Lower leg skin (tissue), 4 donors: ENCODE results near the gene HSPE1. TPM values are rescaled to one million over a fixed set of nuclear protein-coding genes. Genes with fewer than 3 reads are reported as not detected.

ENCODE experiments used
- DNase-seq, 2 donors: peaks; one replicate each; pipeline ENCODE4 v3.0.0-alpha.2; 2019; ENCODE audit warnings: low spot score in 2 of 2
- H3K4me3 ChIP-seq: fragments of 200-600 bp; sonication (generic); 2 replicates; pipeline ENCODE4 v1.5.1; 2017; ENCODE audit warnings: mild to moderate bottlenecking, low read depth; ENCODE audit not compliant: poor library complexity, severe bottlenecking
- CTCF ChIP-seq, 3 donors: fragments of 450-650 bp; IDR thresholded peaks; one replicate each; pipeline ENCODE4 v1.5.1; 2016; ENCODE audit warnings: antibody characterized with exemption in 3 of 3, mild to moderate bottlenecking in 3 of 3, moderate library complexity in 2 of 3
- POLR2A ChIP-seq, 2 donors: fragments of 450-650 bp; IDR thresholded peaks; one replicate each; pipeline ENCODE4 v1.6.1; 2016 to 2017; ENCODE audit warnings: antibody characterized with exemption in 2 of 2, mild to moderate bottlenecking in 1 of 2, moderate library complexity in 1 of 2
- WGBS, 2 donors: methylation state at CpG; one replicate each; pipeline ENCODE4 v1.1.5; 2018; 5-methylcytosine and 5-hydroxymethylcytosine counted together
- intact Hi-C: fragments of 100-400 bp; cut with DNase I; formaldehyde crosslinking; loops from one replicate; pipeline ENCODE4 v1.15.0; 2023; ENCODE audit warnings: low total_unique reads
- total RNA-seq, 4 donors: library from RNA; depleted of rRNA; stranded (reverse); fragments of >200 nt; gene quantifications; one replicate each; pipeline ENCODE4 v1.1.0, GENCODE V29; 2016

Gene HSPE1
- total RNA-seq, 4 donors from 2014 or later: 39.3 to 70.3 (median 50.7) TPM

GRCh38 chr2:197500503-197501131 is 438 bp downstream of the HSPE1 start:
- 0% methylated on average over 28 to 29 of the region's 30 CpGs for WGBS, 2 donors
- DNase-seq: no peak
- intact Hi-C loops: no loop called here
- peak overlapping the region; percentile 81 for H3K4me3 ChIP-seq
- TF ChIP-seq CTCF (IDR thresholded peaks at IDR 0.05) (no peak), POLR2A (IDR thresholded peaks at IDR 0.05) (no peak)

GRCh38 chr2:197502201-197502600 is 2.0 kb downstream of the HSPE1 start:
- H3K4me3 ChIP-seq: no peak overlapping the region
- TF ChIP-seq POLR2A (IDR thresholded peaks at IDR 0.05): no peak
- no peak for TF ChIP-seq CTCF (IDR thresholded peaks at IDR 0.05)
- 41 to 49% methylated on average over 4 of the region's 4 CpGs for WGBS, 2 donors
- DNase-seq: no peak
- intact Hi-C loops: no loop called here

GRCh38 chr2:197502685-197503084 is 2.5 kb downstream of the HSPE1 start:
- no peak overlapping the region for H3K4me3 ChIP-seq
- intact Hi-C loops: no loop called here
- no peak for DNase-seq
- no peak for TF ChIP-seq POLR2A (IDR thresholded peaks at IDR 0.05)
- no peak for TF ChIP-seq CTCF (IDR thresholded peaks at IDR 0.05)
- 73 to 76% methylated on average over 4 of the region's 4 CpGs for WGBS, 2 donors

- intact Hi-C loops: no loop called here
- no peak for DNase-seq
- TF ChIP-seq POLR2A (IDR thresholded peaks at IDR 0.05) (no peak), CTCF (IDR thresholded peaks at IDR 0.05) (no peak)
- H3K4me3 ChIP-seq: no peak overlapping the region
- 96 to 100% methylated on average over 2 of the region's 2 CpGs for WGBS, 2 donors
Measured at GRCh38 chr2:197504000-197504399, 3.8 kb downstream of the HSPE1 start.

GRCh38 chr2:197504512-197504911 is 4.3 kb downstream of the HSPE1 start:
- no peak for DNase-seq
- H3K4me3 ChIP-seq: no peak overlapping the region
- intact Hi-C loops: no loop called here
- no peak for TF ChIP-seq POLR2A (IDR thresholded peaks at IDR 0.05)
- TF ChIP-seq CTCF (IDR thresholded peaks at IDR 0.05): no peak
- WGBS, 2 donors: 90 to 93% methylated on average over 6 of the region's 6 CpGs

- intact Hi-C loops: no loop called here
- DNase-seq: no peak
- no peak for TF ChIP-seq CTCF (IDR thresholded peaks at IDR 0.05)
- TF ChIP-seq POLR2A (IDR thresholded peaks at IDR 0.05): no peak
- H3K4me3 ChIP-seq: no peak overlapping the region
- WGBS, 2 donors: 94 to 97% methylated on average over 5 of the region's 5 CpGs
Measured at GRCh38 chr2:197506658-197507057, 6.5 kb downstream of the HSPE1 start.
